Endothelial cell of umbilical vein (primary cell): ENCODE results near the gene TMEM184B. TPM values are rescaled to one million over a fixed set of nuclear protein-coding genes. Genes with fewer than 3 reads are reported as not detected.

ENCODE experiments used
- BruUV-seq: library from RNA; stranded (reverse); fragments of 400-500 nt; replicated peaks from 2 replicates; lab custom pipeline; 2021; lab: Mats Ljungman, UMichigan
- CTCF ChIA-PET: fragments of 300-600, 350-600 bp; sonication (Branson Sonifier 250); formaldehyde crosslinking; loops from one replicate; lab custom pipeline; 2021; ENCODE audit warnings: antibody characterized with exemption, inconsistent platforms; lab: Charles Lee
- POLR2A ChIA-PET: fragments of 300-600, 350-600 bp; sonication (Branson Sonifier 250); formaldehyde crosslinking; loops from one replicate; lab custom pipeline; 2021; ENCODE audit warnings: antibody characterized with exemption, inconsistent platforms; lab: Charles Lee
- DNase-seq: peaks from one replicate; pipeline ENCODE4 v3.0.0-alpha.2; 2011; ENCODE audit warnings: low read depth, low spot score
- FAIRE-seq: peaks from 2 replicates; lab custom pipeline; 2011; peaks lifted over from hg19 to GRCh38; lab: Jason Lieb, UNC
- H2AFZ ChIP-seq: 2 replicates; pipeline ENCODE4 v1.6.0; 2012; ENCODE audit warnings: low read depth, low read length, control low read depth, inconsistent platforms
- H3K27ac ChIP-seq: 2 replicates; pipeline ENCODE4 v1.5.1; 2011; ENCODE audit warnings: low read depth, mild to moderate bottlenecking, control low read depth, low read length, moderate library complexity; ENCODE audit not compliant: insufficient read depth
- H3K27me3 ChIP-seq, 2 experiments: 2 replicates each; pipeline versions ENCODE4 v1.6.0 to v1.6.1; 2011; ENCODE audit warnings: low read length in 2 of 2, mixed read lengths in 1 of 2; ENCODE audit not compliant: control insufficient read depth in 2 of 2, insufficient read depth in 2 of 2
- H3K36me3 ChIP-seq, 2 experiments: 2 replicates in 1 of 2; 3 replicates in 1 of 2; pipeline ENCODE4 v1.5.1; 2011; ENCODE audit warnings: low read length in 2 of 2, mild to moderate bottlenecking in 1 of 2, moderate library complexity in 1 of 2; ENCODE audit not compliant: control insufficient read depth in 2 of 2, insufficient read depth in 2 of 2; ENCODE audit errors: extremely low read depth in 1 of 2
- H3K4me1 ChIP-seq: 3 replicates; pipeline ENCODE4 v1.5.1; 2011; ENCODE audit warnings: mild to moderate bottlenecking, low read length; ENCODE audit not compliant: control insufficient read depth, insufficient read depth; ENCODE audit errors: extremely low read depth
- H3K4me2 ChIP-seq: 2 replicates; pipeline ENCODE4 v1.6.1; 2011; ENCODE audit warnings: low read length, control low read depth, mixed read lengths; ENCODE audit not compliant: insufficient read depth
- H3K4me3 ChIP-seq, 3 experiments: fragments of 200-600 bp in 1 of 3; sonication (generic), shearing (Covaris generic) in 1 of 3; replicated peaks in 1 of 3; 2 replicates each; pipeline ENCODE4 v1.5.1; 2011 to 2016; ENCODE audit warnings: control low read depth in 3 of 3, low read length in 3 of 3, mild to moderate bottlenecking in 2 of 3, inconsistent platforms in 1 of 3, low read depth in 1 of 3, moderate library complexity in 1 of 3; ENCODE audit not compliant: insufficient read depth in 1 of 3
- H3K79me2 ChIP-seq: 2 replicates; pipeline ENCODE4 v1.6.0; 2012; ENCODE audit warnings: low read length, inconsistent platforms; ENCODE audit not compliant: control insufficient read depth, insufficient read depth
- H3K9ac ChIP-seq: replicated peaks from 2 replicates; pipeline ENCODE3; 2011; ENCODE audit warnings: low read length, control low read depth; ENCODE audit not compliant: insufficient read depth; ENCODE audit errors: extremely low read depth
- H3K9me1 ChIP-seq: replicated peaks from 3 replicates; pipeline ENCODE4 v1.6.0; 2011; ENCODE audit warnings: mild to moderate bottlenecking, low read length; ENCODE audit not compliant: control insufficient read depth, insufficient read depth; ENCODE audit errors: extremely low read depth
- H3K9me3 ChIP-seq: replicated peaks from 2 replicates; pipeline ENCODE4 v1.5.1; 2012; ENCODE audit warnings: low read length, inconsistent platforms; ENCODE audit not compliant: control insufficient read depth, insufficient read depth
- H4K20me1 ChIP-seq: replicated peaks from 2 replicates; pipeline ENCODE3; 2011; ENCODE audit warnings: mild to moderate bottlenecking, low read length; ENCODE audit not compliant: control insufficient read depth, insufficient read depth; ENCODE audit errors: extremely low read depth
- EZH2 ChIP-seq: IDR thresholded peaks from 2 replicates; pipeline ENCODE4 v1.6.1; 2012; ENCODE audit warnings: borderline replicate concordance, low read depth, mild to moderate bottlenecking, moderate library complexity, low read length, inconsistent platforms; ENCODE audit not compliant: severe bottlenecking
- FOS ChIP-seq: IDR thresholded peaks from 2 replicates; pipeline ENCODE4 v1.6.1; 2011; ENCODE audit warnings: mild to moderate bottlenecking, low read length, moderate library complexity, borderline replicate concordance; ENCODE audit not compliant: insufficient read depth
- GATA2 ChIP-seq: IDR thresholded peaks from 2 replicates; pipeline ENCODE4 v1.7.0; 2011; ENCODE audit warnings: low read depth, mild to moderate bottlenecking, moderate library complexity, mixed read lengths, low read length; ENCODE audit not compliant: insufficient read length, insufficient read depth
- JUN ChIP-seq: IDR thresholded peaks from 2 replicates; pipeline ENCODE4 v1.6.1; 2011; ENCODE audit warnings: borderline replicate concordance, low read depth; ENCODE audit not compliant: insufficient read length, insufficient read depth
- MAX ChIP-seq: IDR thresholded peaks from 2 replicates; pipeline ENCODE4 v1.6.1; 2011; ENCODE audit not compliant: insufficient read depth, insufficient read length
- MYC ChIP-seq: IDR thresholded peaks from one replicate; pipeline ENCODE4 v1.6.1; 2011; ENCODE audit warnings: mild to moderate bottlenecking, low read depth, low read length
- POLR2A ChIP-seq: IDR thresholded peaks from 2 replicates; pipeline ENCODE4 v1.6.1; 2012; ENCODE audit warnings: low read depth, mild to moderate bottlenecking, control low read depth, low read length
- POLR2AphosphoS5 ChIP-seq: IDR thresholded peaks from 2 replicates; pipeline ENCODE4 v1.6.1; 2012; ENCODE audit warnings: low read depth, mild to moderate bottlenecking, control low read depth, low read length, moderate library complexity; ENCODE audit not compliant: insufficient read depth
- dilution Hi-C: fragments of 300-500 bp; cut with MboI; formaldehyde crosslinking; loops from one replicate; pipeline ENCODE4 v1.15.0; 2019; ENCODE audit warnings: low sequenced_read_pairs; ENCODE audit not compliant: extremely low pct_ligation_motif_present
- intact Hi-C: fragments of 100-400 bp; cut with micrococcal nuclease; formaldehyde crosslinking; loops from one replicate; pipeline ENCODE4 v1.10.0; 2022
- polyA plus RNA-seq, 4 experiments: library from polyadenylated mRNA; depleted of rRNA in 3 of 4; stranded (reverse) in 3 of 4; unstranded in 1 of 4; fragments of >200 nt; gene quantifications; 2 replicates each; pipeline versions ENCODE4 v1.2.1 to v1.2.3, GENCODE V29; 2011 to 2012; ENCODE audit warnings: missing spikeins in 1 of 4
- total RNA-seq: library from RNA; stranded (reverse); gene quantifications from 2 replicates; pipeline ENCODE4 v1.2.3, GENCODE V29; 2021
- TF ChIP-seq, protein P1 (sequence below), 2 donors: IDR thresholded peaks; 1 replicate in 1 of 2; 2 replicates in 1 of 2; pipeline ENCODE4 v1.5.1; 2011; ENCODE audit warnings: low read length in 2 of 2, mild to moderate bottlenecking in 2 of 2, moderate library complexity in 2 of 2, control low read depth in 1 of 2, inconsistent platforms in 1 of 2, low read depth in 1 of 2; ENCODE audit not compliant: insufficient read depth in 1 of 2; ENCODE audit errors: extremely low read depth in 1 of 2

Gene TMEM184B
- total and polyA plus RNA-seq, 2 donors (not counting 3 experiments of a cell fraction or from before 2014, with no cell fraction given), result 72.5 to 96.6 TPM

DNA sequence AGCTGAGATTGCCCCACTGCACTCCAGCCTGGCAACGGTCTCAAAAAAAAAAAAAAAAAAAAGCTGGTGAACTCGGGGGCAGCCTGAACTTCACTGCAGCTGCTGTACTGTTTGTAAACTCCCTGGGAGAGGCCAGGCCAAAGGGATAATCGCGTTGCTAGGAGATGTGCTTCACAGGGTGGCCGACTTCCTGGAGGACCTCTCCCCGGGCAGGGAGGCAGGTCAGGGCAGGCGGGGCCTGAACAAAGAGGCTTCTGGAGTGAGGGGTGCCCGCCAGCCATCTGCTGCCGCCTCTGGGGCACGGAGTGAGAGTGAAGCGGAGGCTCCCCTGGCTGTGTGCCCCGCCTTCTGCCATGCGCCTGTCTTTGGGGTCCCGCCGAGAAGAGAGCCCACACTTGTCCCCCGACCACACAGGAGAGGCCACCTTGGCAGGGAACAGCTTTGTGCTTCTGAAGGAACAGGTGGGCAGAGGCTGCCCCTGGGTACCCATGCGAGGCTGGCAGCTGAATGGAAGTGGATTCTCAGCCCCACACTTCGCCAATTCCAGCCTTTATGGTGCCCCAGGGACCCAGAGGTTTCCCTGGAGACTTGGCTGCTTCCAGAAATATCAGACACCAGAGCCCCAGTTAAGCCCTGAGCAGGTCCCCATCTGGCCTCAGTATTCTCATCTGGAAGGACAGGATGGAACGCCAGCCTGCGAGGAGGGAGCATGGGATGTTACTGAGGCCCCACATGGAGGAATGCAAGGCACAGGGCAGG is 29.6 kb downstream of the TMEM184B start:
- Histone ChIP-seq H3K4me1 (peaks cover 31% of the 10 kb centered on the region), H3K36me3 (peaks cover 5 to 38% of the 10 kb centered on the region in 2 experiments), H3K27ac (no peak overlapping the region), H3K9me1 (no peaks in the 10 kb centered on the region), H4K20me1 (no peaks in the 10 kb centered on the region), H2AFZ (no peak overlapping the region), H3K4me3 (no peak overlapping the region), H3K9me3 (no peaks in the 10 kb centered on the region), H3K27me3 (no peaks in the 10 kb centered on the region), H3K79me2 (peaks cover 6% of the 10 kb centered on the region), H3K4me2 (no peak overlapping the region), H3K9ac (no peak overlapping the region)
- DNase-seq (no peak), FAIRE-seq (no peak)
- no peak for TF ChIP-seq FOS
- TF ChIP-seq MAX, result no peak
- no peak for TF ChIP-seq MYC
- no peak for TF ChIP-seq POLR2AphosphoS5
- no peak for TF ChIP-seq GATA2
- TF ChIP-seq JUN, result no peak
- TF ChIP-seq, protein P1, sequence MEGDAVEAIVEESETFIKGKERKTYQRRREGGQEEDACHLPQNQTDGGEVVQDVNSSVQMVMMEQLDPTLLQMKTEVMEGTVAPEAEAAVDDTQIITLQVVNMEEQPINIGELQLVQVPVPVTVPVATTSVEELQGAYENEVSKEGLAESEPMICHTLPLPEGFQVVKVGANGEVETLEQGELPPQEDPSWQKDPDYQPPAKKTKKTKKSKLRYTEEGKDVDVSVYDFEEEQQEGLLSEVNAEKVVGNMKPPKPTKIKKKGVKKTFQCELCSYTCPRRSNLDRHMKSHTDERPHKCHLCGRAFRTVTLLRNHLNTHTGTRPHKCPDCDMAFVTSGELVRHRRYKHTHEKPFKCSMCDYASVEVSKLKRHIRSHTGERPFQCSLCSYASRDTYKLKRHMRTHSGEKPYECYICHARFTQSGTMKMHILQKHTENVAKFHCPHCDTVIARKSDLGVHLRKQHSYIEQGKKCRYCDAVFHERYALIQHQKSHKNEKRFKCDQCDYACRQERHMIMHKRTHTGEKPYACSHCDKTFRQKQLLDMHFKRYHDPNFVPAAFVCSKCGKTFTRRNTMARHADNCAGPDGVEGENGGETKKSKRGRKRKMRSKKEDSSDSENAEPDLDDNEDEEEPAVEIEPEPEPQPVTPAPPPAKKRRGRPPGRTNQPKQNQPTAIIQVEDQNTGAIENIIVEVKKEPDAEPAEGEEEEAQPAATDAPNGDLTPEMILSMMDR (IDR thresholded peaks at IDR 0.05; ENCODE audit: extremely low read depth in 1 of 2, insufficient read depth in 1 of 2, low read depth in 1 of 2, low read length in 2 of 2), result no peak
- TF ChIP-seq POLR2A, result no peak
- TF ChIP-seq EZH2, result no peak
- intact Hi-C loops, result no loop called here
- POLR2A ChIA-PET, result interaction anchor here (0.6 kb wide), 1 partner anchor 12 kb away, joined by 3 read pairs; no protein-coding TSS in a partner anchor
- no TSS peak for BruUV-seq
- CTCF ChIA-PET, result interaction anchor here (0.7 to 1.3 kb wide), 2 partner anchors 14 to 30 kb away, joined by 3 to 5 read pairs; no protein-coding TSS in a partner anchor
- dilution Hi-C loops, result no loop called here
